Activated T-helper 2 cell treated with anti-CD3 and anti-CD28 coated beads, Interferon-gamma antibody, Interleukin-2, Interleukin-4, amounts not matched to agents 10 μg/mL and 5 μg/mL and 100 μg/mL, durations not matched to agents 14 hours and 24 hours and 36 hours (primary cell): ENCODE data around the gene ZNF254. TPM values are rescaled to one million over a fixed set of nuclear protein-coding genes. Genes with fewer than 3 reads are reported as not detected.
"Not testable (repeated sequence)": the region's sequence is repeated elsewhere in the genome, so short reads cannot be mapped to it uniquely, and the experiment has no call there.

Experiments
- DNase-seq: peaks from one replicate; pipeline ENCODE4 v3.0.0; 2021; ENCODE audit warnings: low spot score
- H3K27ac Mint-ChIP-seq: one replicate; pipeline ENCODE4 v1.8.0; 2021; ENCODE audit warnings: mixed read lengths
- H3K27me3 Mint-ChIP-seq: one replicate; pipeline ENCODE4 v1.8.0; 2021; ENCODE audit warnings: low read depth, mixed read lengths
- H3K36me3 Mint-ChIP-seq: one replicate; pipeline ENCODE4 v1.8.0; 2021; ENCODE audit warnings: low read depth, mixed read lengths
- H3K4me1 Mint-ChIP-seq: one replicate; pipeline ENCODE4 v1.8.0; 2021; ENCODE audit warnings: low read depth, mixed read lengths
- H3K4me3 Mint-ChIP-seq: one replicate; pipeline ENCODE4 v1.8.0; 2021; ENCODE audit warnings: low read depth, mild to moderate bottlenecking, moderate library complexity, mixed read lengths
- H3K9me3 Mint-ChIP-seq: one replicate; pipeline ENCODE4 v1.8.0; 2021; ENCODE audit warnings: mixed read lengths
- intact Hi-C: fragments of 100-400 bp; cut with micrococcal nuclease; formaldehyde crosslinking; loops from one replicate; pipeline ENCODE4 v1.15.1; 2023
- total RNA-seq: library from RNA; stranded (reverse); gene quantifications from 2 replicates; pipeline ENCODE4 v1.2.3, GENCODE V29; 2022

Gene ZNF254
- total RNA-seq, 1 donor from 2014 or later = 8.7 TPM

DNA sequence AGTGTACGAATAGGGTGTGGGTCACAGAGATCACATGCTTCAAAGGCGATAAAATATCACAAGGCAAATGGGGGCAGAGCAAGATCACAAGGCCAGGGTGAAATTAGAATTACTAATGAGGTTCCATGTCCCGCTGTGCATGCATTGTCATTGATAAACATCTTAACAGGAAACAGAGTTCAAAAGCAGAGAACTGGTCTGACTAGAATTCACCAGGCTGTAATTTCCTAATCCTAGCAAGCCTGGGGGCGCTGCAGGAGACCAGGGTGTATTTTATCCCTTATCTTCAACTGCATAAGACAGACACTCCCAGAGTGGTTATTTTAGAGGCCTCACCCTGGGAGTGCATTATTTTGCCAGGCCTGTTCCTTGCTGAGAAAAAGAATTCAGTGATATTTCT is 11.5 kb upstream of the ZNF254 start:
- DNase-seq, H3K27ac Mint-ChIP-seq, H3K4me3 Mint-ChIP-seq, intact Hi-C loops, H3K4me1 Mint-ChIP-seq, H3K27me3 Mint-ChIP-seq: not testable (repeated sequence)
- Mint-ChIP-seq H3K36me3 (peaks cover 67% of the 10 kb centered on the region), H3K9me3 (peaks cover 43% of the 10 kb centered on the region)

DNA sequence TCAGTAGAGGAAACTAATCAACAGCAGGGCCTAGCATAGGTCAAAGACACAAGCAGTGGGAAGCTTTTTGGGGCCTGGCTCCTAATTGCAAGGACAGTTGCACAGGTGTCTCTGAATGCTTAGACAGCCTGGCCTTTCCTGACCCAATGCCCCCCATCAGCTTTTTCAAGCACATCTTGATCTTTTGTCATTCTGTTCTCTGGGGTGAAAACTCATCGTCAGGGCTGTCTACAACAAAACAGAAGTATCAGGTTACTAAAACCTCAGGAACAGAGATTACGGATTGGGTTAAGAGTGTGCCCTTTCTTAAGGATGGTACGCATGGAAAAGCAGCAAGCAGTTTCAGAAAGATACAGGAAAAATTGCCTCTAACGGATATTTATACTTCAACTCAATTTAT is 8.3 kb upstream of the ZNF254 start:
- no peak overlapping the region for H3K27ac Mint-ChIP-seq
- DNase-seq = no peak
- H3K4me3 Mint-ChIP-seq = no peak overlapping the region
- H3K9me3 Mint-ChIP-seq = peaks cover 45% of the 10 kb centered on the region
- no peaks in the 10 kb centered on the region for H3K4me1 Mint-ChIP-seq
- H3K36me3 Mint-ChIP-seq = peaks cover 60% of the 10 kb centered on the region
- intact Hi-C loops = no loop called here
- H3K27me3 Mint-ChIP-seq = no peaks in the 10 kb centered on the region

DNA sequence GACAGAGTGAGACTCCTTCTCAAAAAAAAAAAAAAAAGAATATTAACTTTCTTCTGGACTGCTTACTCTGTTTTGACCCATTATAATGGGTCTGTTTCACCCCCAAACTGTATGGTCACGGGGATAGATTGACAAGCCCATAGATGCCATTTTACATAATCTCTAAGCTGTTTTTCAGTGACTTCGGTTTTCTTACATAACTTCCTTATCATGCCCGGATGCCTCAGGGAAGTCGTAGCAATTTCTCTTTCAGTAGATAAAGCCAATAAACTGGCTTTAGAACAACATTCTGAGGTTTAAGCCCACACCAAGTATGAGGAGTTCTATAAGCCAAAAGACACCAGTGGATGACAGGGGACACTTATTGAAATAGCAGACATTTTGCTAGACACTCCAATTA is 5.9 kb upstream of the ZNF254 start:
- peaks cover 32% of the 10 kb centered on the region for H3K9me3 Mint-ChIP-seq
- intact Hi-C loops = no loop called here
- H3K27ac Mint-ChIP-seq = no peak overlapping the region
- H3K4me3 Mint-ChIP-seq = no peak overlapping the region
- H3K36me3 Mint-ChIP-seq = peaks cover 38% of the 10 kb centered on the region
- no peak for DNase-seq
- H3K4me1 Mint-ChIP-seq = no peaks in the 10 kb centered on the region
- H3K27me3 Mint-ChIP-seq = no peaks in the 10 kb centered on the region

GRCh38 chr19:24098359-24098758 is 11.4 kb downstream of the ZNF254 start:
- H3K4me1 Mint-ChIP-seq = peaks cover 2% of the 10 kb centered on the region
- H3K27ac Mint-ChIP-seq = no peak overlapping the region
- no peak overlapping the region for H3K4me3 Mint-ChIP-seq
- no peaks in the 10 kb centered on the region for H3K27me3 Mint-ChIP-seq
- DNase-seq = no peak
- H3K9me3 Mint-ChIP-seq = peaks cover 54% of the 10 kb centered on the region
- H3K36me3 Mint-ChIP-seq = peaks cover 82% of the 10 kb centered on the region
- intact Hi-C loops = no loop called here

DNA sequence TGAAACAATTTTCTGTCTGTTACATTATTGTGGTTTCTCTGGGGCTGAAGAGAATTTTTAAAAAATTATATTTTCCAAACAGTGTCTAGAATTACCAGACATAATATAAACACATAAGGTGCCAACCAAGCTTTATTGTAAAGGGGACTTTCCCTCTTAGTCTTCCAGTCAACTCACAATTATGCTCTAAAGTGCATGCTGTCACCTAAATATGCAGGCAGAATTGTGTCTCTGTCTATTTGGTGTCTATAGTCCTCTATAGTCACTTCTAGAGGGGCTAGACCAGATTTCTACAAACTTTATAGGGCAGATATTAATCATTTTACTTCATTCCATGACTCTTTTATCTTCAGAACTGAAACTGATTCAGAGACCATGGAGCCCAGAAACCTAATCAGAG is 12.8 kb downstream of the ZNF254 start:
- Mint-ChIP-seq H3K27me3 (no peaks in the 10 kb centered on the region), H3K4me1 (no peaks in the 10 kb centered on the region), H3K27ac (no peak overlapping the region), H3K9me3 (peaks cover 61% of the 10 kb centered on the region), H3K4me3 (no peak overlapping the region), H3K36me3 (peaks cover 85% of the 10 kb centered on the region)
- intact Hi-C loops = no loop called here
- DNase-seq = no peak

- H3K27me3 Mint-ChIP-seq, intact Hi-C loops, H3K27ac Mint-ChIP-seq, H3K4me1 Mint-ChIP-seq, DNase-seq, H3K4me3 Mint-ChIP-seq: not testable (repeated sequence)
- H3K9me3 Mint-ChIP-seq = peaks cover 61% of the 10 kb centered on the region
- H3K36me3 Mint-ChIP-seq = peaks cover 85% of the 10 kb centered on the region
Measured at GRCh38 chr19:24100597-24100996, 13.6 kb downstream of the ZNF254 start.

DNA sequence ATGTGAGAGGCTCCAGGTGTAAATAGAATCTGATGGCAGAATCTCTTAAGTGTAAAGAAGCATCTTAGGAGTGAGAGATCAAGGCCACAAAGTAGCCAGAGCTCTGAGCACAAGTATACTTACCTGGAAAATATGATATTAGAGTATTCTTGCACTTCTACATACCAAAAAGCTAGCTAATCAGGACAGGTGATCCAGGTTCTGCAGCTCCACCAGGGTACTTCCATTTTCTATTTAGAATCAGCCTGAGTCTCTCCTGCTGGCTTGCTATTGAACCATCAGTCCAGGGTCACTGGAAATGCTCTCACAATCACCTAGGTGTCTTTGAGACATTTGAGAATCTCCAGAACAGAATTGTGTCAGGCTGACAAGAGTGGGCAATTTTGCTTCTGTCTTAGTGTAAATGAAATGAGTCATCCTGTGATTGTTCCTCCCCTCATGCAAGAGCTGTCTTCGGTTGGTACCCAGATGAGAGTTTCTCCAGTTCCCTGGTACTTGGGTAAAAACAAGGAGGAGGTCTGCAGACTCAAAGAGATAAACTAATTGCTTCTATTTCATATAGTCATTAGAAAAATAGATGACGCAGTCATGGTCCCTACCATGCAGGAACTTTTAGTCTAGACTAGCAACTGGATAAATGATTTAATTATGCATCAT is 14.6 kb downstream of the ZNF254 start:
- DNase-seq = no peak
- Mint-ChIP-seq H3K4me3 (no peak overlapping the region), H3K9me3 (peaks cover 57% of the 10 kb centered on the region), H3K27me3 (no peaks in the 10 kb centered on the region), H3K36me3 (peaks cover 85% of the 10 kb centered on the region), H3K4me1 (no peaks in the 10 kb centered on the region), H3K27ac (no peak overlapping the region)
- intact Hi-C loops = no loop called here

GRCh38 chr19:24127601-24128000 is 40.6 kb downstream of the ZNF254 start:
- Mint-ChIP-seq H3K36me3 (peaks cover 63% of the 10 kb centered on the region), H3K4me3 (no peak overlapping the region), H3K27ac (no peak overlapping the region), H3K9me3 (peaks cover 74% of the 10 kb centered on the region), H3K4me1 (no peaks in the 10 kb centered on the region), H3K27me3 (no peaks in the 10 kb centered on the region)
- no peak for DNase-seq
- intact Hi-C loops = no loop called here

DNA sequence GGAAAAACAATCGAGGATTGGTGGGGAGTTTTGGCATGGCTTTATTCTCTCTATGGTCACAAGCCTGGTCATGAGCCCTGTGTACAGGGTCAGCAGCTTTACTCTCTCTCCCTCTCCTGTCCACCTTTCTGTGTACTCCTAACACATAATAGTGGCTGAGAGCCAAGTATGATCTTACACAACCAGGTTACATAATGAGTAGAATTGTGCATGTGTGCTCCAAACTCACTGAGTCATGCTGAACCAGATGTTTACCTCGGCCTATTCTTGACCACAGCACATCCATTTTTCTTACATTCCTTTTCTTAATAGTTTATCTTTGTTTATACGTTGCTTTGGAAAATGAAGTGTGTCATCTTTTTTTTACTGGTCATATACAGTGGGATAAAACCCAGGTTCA is 53.1 kb downstream of the ZNF254 start:
- H3K27ac Mint-ChIP-seq = no peak overlapping the region
- no peak for DNase-seq
- no peaks in the 10 kb centered on the region for H3K4me1 Mint-ChIP-seq
- H3K4me3 Mint-ChIP-seq = no peak overlapping the region
- H3K27me3 Mint-ChIP-seq = no peaks in the 10 kb centered on the region
- intact Hi-C loops = no loop called here
- H3K36me3 Mint-ChIP-seq = peaks cover 22% of the 10 kb centered on the region
- peaks cover 73% of the 10 kb centered on the region for H3K9me3 Mint-ChIP-seq

DNA sequence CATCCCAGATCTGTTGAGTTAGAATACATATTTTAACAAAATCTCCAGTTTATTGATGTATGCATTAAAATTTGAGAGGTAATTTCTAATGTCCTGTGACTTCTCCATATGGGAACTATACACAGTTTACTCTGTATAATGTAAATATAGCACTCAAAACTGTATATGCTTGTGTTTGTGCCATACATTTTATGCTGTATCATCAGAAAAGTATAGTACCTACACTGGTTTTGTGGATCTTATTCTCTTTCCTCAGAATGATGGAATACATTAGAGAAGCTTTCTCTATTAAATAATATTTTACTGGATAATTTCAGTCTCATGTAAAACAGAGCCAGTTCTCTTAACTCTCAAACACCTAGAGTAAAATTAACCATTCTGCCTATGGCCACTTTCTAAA is 53.6 kb downstream of the ZNF254 start:
- peaks cover 19% of the 10 kb centered on the region for H3K36me3 Mint-ChIP-seq
- no peak overlapping the region for H3K4me3 Mint-ChIP-seq
- H3K4me1 Mint-ChIP-seq = no peaks in the 10 kb centered on the region
- intact Hi-C loops = no loop called here
- no peaks in the 10 kb centered on the region for H3K27me3 Mint-ChIP-seq
- H3K9me3 Mint-ChIP-seq = peaks cover 71% of the 10 kb centered on the region
- DNase-seq = no peak
- no peak overlapping the region for H3K27ac Mint-ChIP-seq

DNA sequence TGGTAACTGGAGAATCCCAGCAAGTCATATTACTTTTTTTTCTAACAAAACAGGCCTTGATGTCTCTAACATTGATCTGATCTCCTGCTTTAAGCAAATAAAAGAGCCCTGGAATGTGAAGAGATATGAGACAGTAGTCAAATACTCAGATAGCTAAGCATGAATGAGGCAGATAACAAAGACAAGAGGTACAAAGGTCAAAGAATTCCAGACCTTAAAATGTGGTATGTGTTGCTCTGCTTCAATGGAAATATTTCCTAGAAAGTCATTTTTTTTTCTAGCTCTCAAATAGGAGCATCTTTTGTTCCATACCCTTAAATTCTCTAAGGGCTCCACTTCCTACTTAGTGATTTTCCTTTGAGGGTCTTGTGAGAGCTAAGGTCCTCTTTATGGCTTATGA is 54.6 kb downstream of the ZNF254 start:
- H3K4me1 Mint-ChIP-seq = no peaks in the 10 kb centered on the region
- H3K4me3 Mint-ChIP-seq = no peak overlapping the region
- no peaks in the 10 kb centered on the region for H3K27me3 Mint-ChIP-seq
- H3K27ac Mint-ChIP-seq = no peak overlapping the region
- intact Hi-C loops = no loop called here
- H3K9me3 Mint-ChIP-seq = peaks cover 68% of the 10 kb centered on the region
- peaks cover 13% of the 10 kb centered on the region for H3K36me3 Mint-ChIP-seq
- no peak for DNase-seq

DNA sequence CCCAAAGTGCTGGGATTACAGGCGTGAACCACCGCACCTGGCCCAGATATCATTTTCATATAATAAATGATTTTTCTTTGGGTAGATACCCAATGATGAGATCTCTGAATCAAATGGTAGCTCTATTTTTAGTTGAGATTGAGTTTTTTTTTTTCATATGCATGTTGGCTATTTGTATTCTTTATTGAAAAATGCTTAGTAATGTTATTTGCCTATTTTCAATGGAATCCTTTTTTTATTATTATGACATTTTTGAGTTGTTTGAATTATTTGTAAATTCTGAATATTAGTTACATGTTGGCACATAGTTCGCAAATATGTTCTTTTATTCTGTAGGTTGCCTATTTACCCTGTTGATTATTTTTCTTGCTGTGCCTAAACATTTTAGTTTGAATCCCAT is 55.8 kb downstream of the ZNF254 start:
- no peak overlapping the region for H3K27ac Mint-ChIP-seq
- no peaks in the 10 kb centered on the region for H3K4me1 Mint-ChIP-seq
- intact Hi-C loops = no loop called here
- no peaks in the 10 kb centered on the region for H3K27me3 Mint-ChIP-seq
- peaks cover 66% of the 10 kb centered on the region for H3K9me3 Mint-ChIP-seq
- no peak overlapping the region for H3K4me3 Mint-ChIP-seq
- no peak for DNase-seq
- H3K36me3 Mint-ChIP-seq = peaks cover 8% of the 10 kb centered on the region

DNA sequence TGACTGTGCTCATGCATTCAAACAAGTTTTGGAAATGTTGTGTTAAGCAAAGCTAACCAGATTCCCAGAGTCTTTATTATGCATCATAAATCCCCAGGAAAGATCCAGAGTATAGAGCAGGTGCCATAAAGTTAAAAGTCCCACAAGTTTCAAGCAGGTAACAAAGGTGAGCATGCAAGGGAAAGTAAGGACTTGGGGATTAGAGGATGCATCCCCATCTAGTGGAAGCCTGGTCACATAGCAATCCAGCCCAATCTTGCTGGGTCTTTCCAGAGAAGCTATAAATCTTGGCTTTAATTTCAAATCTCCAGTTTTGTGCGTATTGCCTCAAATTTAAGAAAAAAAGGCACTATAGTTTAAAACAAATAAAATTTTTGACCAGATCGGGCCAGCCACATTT is 72.7 kb downstream of the ZNF254 start:
- intact Hi-C loops = no loop called here

GRCh38 chr19:24166055-24166454 is 79.1 kb downstream of the ZNF254 start:
- DNase-seq = no peak
- Mint-ChIP-seq H3K27ac (no peak overlapping the region), H3K27me3 (no peaks in the 10 kb centered on the region), H3K9me3 (peaks cover 81% of the 10 kb centered on the region), H3K4me1 (no peaks in the 10 kb centered on the region), H3K36me3 (no peaks in the 10 kb centered on the region), H3K4me3 (no peak overlapping the region)
- intact Hi-C loops = no loop called here

More for the DNA sequence above, 72.7 kb downstream of the ZNF254 start:
- DNase-seq = no peak
- Mint-ChIP-seq H3K36me3 (no peaks in the 10 kb centered on the region), H3K4me1 (no peaks in the 10 kb centered on the region), H3K27ac (no peak overlapping the region), H3K9me3 (peaks cover 65% of the 10 kb centered on the region), H3K4me3 (no peak overlapping the region), H3K27me3 (no peaks in the 10 kb centered on the region)
